GM18907 (cell line): ENCODE data around the gene MAPK11.

Experiments
- ATAC-seq: cut with Tn5 transposase; IDR thresholded peaks from one replicate; pipeline ENCODE4 v1.9.1; 2021; ENCODE audit warnings: mild to moderate bottlenecking, moderate library complexity; ENCODE audit not compliant: unreplicated experiment

The MAPK11 gene

DNA sequence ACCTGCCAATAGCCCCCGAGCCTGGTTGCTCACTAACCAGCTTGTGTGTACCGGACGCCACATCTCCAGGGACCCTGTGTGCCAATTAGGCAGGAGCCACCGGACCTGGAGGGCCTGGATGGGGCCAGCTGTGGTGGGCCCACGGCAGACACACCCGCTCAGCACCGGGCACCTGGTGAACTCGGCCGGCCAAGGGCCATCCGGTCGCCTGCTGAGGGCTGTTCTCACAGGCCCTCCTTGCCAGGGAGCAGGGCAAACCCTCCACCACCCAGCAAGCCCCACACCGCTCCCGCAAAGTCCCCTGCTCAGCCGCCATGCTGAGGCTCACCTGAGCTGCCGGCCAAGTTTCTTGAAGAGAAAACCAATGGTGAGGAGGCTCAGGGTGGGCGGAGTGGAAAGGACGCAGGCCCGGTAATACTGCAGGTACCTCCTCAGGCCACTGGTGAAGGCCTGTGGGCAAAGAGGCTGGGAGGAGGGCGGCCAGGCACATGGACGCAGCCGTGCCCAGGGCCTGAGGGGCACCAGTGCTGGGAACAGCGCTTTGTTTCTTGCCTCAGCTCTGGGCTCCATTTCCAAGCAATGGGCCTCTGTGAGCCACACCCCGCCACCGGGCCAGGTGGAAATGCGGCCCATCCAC lies 42.5 kb downstream of the MAPK11 start:
- no peak for ATAC-seq

DNA sequence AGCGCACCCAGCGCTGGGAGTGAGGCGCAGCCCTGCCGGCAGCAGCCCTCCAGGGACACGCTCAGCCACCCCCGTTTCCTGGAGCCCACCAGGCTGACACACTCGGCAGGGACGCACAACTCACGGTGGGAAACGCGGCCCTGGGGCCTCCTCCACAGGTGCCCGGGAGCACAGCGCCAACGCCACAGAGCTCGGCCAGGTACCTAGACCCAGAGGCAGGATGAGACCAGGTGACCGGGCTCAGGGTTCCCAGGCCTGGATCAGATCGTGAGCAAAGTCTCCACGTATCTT lies 43.4 kb downstream of the MAPK11 start:
- ATAC-seq = no peak

DNA sequence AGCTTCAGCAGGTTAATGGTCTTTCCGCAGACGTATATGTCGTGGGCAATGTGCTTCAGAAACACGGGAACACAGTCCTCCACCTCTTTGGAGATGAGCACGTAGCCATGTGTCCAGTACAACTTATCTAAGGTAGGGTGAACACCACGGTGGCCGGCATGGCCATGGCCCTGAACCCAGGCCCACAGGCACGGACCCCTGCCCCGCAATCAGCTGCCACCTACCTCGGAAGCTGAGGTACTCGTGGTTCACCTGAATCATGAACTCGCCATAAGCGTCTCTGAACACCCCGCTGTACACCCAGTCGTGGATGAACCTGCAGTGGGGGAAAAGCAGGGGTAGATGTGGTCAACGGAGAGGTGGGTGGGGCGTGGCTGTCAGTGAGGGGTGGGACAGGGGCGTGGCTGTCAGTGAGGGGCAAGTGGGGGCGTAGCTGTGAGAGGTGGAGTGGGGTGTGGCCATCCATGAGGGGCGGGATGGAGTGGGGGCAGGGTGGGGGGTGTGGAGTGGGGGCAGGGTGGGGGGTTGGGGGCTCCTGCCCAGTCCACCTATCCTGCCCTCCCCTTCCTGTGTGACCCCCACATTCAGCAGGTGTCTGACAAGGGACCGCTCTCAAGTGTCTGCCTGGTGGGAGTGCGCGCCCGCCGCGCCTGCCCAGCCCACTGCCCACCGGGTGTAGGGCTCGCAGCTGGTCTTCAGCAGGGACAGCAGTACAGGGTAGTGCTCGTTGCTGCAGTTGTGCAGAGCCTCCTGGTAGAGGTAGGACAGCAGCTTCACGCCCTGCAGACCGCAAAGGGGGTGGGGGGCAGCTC lies 43.9 kb downstream of the MAPK11 start:
- ATAC-seq = no peak

DNA sequence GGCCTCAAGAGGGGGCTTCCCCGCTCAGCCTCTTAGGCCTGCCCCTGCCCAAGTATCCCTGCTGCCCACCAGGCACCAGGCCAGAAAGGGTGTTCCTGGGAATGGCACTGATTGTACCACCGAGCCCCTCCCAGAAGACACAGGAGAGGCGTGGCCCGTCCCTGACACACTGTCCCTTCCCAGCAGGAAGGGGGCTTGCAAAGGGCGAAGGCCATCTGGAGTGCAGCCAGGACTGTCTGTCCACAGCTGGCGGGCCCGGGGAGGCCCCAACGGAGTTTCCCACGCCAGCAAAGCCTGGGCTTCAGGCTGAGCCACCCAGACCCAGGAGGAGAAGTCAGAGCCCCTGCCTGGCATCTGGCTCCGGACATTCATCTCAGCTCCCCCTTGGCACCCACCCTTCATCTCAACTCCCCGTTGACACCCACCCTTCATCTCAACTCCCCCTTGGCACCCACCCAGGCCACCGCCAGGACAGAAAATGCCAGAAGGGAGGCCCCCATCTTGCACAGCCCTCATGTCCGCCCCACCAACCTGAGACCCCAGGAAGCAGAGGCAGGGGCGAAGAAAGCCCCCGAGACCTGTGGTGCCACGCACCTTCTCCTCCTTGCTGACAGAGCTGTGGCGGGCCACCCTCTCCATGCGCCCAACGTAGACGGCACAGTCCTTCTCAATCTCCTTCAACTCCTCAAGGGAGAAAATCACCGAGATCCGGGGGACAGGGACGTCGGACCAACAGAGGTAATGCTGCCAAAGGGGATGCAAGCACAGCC lies 44.8 kb downstream of the MAPK11 start:
- ATAC-seq = no peak

DNA sequence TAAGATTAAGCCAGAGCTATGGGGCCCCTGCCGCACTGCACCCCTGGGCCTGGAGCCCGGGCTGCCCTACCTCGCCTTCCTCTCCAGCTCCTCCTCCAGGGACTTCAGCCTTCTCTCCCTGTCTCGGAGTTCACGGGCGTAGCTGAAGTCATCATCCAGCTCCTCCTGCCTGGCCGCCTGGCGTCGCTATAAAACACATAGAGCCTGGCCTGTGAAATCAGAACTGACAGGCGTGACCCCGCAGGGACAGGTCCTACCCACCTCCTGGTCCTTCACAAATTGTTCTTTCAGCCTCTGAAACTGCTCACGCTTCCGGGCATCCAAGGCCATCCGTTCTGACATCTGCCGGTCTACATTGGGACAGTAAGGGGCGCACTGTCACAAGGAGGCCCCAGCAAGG lies 46.1 kb downstream of the MAPK11 start:
- ATAC-seq = no peak

DNA sequence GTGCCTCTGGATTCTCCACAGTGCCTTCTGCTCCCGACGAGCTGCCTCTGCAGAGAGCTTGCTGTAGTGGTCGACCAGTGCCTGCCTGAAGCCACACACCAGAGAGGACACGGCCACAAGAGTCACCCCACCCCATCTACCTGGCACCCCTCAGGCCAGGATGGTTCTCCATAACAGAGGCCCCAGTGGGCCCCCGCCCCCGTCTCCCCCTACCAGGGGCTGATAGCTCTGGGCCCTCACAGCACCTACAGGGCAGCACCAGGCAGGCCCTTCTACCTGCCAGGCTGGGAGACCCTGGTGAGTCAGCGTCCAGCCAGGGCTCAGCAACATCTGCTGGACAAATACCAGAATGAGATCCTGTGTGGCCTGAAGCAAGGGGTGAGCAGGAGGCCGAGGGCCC lies 47.7 kb downstream of the MAPK11 start:
- no peak for ATAC-seq

DNA sequence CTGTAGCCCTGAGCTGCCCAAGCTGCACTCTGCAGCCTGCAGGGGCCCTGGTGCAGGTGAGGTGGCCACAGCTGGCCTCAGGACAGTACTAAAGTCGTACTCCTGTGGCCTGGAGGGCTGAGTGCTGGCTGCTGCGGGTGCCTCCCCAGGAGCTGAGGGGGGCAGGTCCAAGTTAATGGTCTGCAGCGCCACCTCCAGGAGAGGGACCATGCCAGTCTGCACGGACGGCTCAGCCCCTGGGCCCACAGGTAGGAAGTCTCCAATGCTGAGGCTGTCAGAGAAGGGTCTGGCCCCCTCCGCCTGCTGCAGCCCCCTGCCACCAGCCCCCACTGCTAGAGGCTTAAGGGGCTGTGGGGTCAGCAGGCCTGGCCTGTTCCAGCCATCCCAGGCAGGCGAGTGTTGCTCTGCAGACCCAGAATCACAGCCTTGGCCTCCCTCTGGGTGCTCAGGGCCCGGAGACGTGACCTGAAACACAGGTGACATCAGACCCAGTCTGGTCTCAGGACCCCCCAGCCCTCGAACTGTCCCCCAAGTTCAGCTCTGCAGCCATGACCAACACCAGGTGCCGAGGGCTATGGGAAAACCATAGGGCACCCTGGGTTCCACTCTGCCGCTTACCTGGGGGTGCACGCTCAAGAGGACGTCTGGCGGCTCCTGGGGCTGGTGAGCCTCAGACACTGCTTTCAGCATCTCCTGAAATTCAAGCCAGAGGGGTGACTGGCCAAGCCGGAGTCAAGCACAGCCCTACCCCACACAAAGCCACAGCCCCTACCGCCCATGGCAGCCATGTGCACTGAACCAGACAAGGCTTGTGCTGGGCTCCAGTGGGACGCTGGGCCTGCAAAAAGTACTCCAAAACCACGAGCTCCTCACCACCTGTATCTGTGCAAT lies 48.5 kb downstream of the MAPK11 start:
- ATAC-seq = no peak

DNA sequence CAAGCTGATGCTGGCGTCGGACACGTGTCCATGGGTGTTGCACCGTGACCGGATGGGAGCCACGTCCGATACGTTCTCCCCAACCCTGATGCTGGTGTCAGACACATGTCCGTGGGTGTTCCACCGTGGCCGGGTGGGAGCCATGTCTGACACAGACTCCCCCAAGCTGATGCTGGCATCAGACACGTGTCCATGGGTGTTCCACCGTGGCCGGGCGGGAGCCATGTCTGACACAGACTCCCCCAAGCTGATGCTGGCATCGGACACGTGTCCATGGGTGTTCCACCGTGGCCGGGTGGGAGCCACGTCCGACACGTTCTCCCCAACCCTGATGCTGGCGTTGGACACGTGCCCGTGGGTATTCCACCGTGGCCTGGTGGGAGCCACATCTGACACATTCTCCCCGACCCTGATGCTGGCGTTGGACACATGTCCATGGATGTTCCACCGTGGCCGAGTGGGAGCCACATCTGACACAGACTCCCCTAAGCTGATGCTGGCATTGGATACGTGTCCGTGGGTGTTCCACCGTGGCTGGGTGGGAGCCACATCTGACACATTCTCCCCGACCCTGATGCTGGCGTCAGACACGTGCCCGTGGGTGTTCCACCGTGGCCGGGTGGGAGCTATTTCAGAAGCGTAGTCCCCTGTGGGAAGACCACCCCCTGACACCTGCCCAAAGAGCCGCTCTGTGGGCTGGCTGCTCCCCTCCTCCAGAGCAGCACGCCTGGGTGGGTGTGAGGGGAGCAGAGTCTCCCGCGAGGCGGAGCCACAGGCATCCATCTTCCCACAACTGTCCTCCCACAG lies 49.4 kb downstream of the MAPK11 start:
- ATAC-seq = no peak

DNA sequence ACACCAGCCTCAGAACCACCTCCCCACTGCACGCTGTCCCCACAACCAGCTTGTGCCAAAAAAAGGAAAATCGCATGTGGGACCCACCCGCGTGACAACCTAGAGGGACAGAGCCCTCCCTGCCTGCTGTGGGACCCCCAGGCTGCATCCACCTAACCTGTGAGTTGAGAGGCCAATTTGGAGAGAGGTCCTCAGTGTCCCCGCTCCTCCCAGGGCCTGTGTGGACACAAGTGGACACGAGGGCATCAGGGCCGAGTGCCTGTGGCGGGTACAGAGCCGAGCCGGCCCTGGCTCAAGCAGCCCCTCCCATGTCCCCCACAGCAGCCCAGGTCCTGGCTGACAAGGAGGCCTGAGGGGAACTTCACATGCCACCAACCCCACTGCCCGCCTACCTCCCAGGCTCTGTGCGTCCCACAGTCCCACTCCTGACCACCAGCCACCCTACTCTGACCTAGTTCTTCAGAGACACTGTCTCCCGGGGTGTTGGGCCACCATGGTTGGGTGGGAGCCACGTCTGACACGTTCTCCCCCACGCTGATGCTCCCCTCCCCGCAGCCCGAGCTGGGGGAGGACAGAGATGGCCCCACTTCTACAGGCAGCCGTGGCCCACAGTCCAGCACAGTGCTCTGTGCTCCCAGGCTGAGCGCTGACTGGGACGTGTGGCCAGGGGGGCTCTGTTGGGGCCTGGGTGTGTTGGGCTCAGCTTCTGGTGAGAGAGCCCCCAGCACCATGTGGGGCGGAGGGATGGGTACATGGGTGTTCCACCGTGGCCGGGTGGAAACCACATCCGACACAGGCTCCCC lies 50.2 kb downstream of the MAPK11 start:
- ATAC-seq = no peak

DNA sequence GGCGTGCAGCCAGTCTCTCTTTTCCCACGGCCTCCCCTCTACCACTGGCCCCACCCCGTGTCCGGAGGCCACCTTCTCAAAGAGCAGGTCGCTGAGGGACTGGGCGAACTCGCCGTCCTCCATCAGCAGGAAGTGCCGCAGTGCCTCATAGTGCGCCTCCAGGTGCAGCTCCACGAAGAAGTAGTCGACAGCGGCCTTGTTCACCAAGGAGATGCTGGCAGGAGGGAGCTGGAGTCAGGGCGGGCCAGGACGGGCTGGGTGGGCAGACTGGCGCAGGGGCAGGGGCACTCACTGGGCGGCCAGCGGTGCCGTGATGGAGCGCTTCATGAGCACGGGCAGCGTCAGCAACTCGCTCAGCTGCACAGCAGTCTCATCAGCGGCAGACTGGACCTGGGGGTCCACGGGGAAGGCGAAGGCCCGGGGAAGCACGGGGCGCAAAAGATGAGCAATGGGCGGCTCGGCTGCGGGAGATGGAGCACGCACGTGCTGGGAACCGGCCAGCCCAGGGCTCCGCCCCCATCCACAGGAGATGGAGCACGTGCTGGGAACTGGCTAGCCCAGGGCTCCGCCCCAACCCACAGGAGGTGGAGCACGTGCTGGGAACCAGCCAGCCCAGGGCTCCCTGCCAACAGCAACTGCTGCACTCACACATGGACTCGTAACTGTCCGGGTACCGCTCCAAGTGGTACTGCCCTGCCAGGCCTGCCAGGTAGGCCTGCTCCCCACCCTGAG lies 51.0 kb downstream of the MAPK11 start:
- ATAC-seq = no peak

DNA sequence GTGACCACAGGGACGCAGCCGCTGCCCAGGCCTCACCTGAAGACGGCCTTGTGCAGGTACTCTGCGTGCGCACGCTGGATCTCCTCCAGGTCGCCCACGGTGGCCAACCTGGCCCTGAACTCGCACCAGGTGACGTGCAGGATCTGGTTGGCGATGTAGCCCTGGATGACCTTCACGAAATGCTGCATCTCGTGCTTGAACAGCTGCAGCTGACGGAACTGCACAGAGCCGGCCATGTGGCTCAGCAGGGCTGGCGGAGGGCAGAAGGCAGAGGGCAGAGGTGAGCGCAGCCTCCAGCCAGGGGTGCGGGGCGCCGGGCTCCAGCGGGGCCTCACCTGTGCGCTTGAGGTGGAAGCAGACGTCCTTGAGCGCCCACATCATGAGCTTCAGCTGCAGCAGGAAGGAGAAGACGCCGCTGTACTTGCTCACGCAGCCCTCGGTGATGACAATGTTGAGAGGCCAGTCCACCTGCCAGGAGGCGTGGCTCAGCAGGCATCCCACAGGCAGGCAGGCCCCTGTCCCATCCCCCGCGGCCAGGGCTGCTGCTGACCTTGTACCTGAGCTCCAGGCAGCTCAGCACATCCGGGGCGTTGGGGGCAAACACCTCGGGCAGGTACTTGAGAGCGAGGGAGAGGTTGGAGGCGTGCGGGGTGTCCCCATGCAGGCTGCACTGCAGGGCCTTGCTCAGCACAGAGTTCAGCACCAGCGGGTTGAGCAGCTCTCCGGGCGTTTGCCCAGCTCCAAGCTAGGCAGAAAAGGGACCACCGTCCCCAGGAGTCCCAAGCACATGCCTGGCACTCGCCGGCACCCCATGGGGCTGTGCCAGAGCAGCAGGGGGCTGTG lies 51.8 kb downstream of the MAPK11 start:
- ATAC-seq = no peak

DNA sequence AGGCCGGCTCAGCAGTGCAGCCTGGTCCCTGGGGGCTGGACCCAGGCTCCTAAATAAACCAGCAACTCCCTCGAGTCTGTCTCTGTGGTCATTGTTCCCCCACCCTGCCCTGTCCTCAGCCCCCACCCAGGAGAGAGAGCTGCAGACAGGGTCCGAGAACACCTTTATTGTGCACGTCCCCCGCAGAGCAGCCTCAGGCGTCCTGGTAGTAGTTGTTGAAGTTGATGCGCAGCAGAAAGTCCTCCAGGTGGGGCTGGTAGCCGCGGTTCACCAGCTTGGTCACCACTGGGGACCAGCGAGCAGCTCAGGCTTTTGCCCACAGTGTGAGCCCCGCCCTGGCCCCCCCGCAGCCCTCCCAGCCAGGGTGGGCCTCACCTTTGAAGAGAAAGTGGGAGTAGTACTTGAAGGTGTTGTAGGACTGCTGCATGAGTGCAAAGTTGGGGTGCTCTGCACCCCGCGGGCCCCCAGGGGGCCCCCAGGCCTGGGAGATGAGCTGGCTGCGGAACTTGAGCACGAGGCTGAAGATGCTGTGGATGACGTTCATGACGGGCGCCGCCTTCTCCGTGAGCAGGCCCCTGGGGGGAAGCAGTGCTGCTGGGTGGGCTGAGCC lies 52.5 kb downstream of the MAPK11 start:
- no peak for ATAC-seq

DNA sequence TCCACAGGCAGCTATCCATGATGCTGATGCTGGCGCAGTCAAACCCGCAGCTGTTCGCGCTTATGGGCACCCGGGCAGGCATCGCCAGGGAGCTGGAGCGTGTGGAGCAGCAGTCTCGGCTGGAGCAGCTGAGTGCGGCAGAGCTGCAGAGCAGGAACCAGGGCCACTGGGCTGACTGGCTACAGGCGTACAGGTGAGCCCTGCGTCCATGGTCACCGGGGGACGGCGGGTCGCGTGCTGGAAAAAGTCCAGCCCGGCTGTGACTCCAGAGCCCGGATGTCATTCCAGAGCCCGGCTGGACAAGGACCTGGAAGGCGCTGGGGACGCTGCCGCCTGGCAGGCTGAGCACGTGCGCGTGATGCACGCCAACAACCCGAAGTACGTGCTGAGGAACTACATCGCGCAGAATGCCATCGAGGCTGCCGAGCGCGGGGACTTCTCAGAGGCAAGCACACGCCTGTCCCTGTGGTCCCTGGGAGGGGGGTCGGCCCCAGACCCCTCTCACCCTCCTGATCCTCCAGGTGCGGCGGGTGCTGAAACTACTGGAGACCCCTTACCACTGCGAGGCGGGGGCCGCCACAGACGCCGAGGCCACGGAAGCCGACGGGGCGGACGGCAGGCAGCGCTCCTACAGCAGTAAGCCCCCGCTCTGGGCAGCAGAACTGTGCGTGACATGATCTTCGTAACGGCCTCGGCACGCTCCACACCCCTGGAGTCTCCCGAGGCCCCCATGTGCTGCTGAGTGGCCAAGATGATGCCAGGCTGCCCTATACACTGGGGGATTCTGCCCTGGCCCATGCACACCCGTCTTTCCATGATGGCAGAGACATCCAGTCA lies 53.3 kb downstream of the MAPK11 start:
- ATAC-seq = no peak

DNA sequence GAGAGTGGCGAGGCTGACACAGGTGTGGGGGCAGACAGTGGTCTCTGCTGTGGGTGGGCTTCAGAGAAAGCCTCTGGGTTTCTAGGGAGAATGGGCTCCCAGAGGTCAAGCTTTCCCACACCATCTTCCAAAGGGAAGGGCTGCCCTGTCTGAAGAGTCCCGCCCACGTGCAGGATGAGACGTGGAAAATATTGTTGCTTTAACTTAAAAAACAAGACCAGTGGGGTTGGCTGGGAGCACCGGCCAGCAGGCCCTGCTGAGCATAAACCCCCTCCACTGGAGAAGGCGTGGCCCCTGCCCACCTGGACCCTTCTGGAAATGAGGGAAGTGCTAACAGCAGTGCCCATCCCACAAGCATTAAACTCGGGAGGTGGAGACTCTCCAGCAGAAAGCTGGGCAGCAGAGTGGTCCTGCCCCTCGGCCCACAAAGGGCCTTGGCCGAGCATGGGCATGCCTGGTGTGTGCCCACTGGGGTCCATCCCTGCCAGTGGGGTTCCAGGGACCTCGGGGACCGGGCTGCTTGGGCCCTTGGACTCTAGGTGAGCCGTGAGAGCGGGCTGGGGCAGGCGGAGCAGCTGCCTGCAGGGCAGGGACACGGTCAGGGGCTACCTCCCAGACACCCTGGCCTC lies 54.0 kb downstream of the MAPK11 start:
- ATAC-seq = no peak

DNA sequence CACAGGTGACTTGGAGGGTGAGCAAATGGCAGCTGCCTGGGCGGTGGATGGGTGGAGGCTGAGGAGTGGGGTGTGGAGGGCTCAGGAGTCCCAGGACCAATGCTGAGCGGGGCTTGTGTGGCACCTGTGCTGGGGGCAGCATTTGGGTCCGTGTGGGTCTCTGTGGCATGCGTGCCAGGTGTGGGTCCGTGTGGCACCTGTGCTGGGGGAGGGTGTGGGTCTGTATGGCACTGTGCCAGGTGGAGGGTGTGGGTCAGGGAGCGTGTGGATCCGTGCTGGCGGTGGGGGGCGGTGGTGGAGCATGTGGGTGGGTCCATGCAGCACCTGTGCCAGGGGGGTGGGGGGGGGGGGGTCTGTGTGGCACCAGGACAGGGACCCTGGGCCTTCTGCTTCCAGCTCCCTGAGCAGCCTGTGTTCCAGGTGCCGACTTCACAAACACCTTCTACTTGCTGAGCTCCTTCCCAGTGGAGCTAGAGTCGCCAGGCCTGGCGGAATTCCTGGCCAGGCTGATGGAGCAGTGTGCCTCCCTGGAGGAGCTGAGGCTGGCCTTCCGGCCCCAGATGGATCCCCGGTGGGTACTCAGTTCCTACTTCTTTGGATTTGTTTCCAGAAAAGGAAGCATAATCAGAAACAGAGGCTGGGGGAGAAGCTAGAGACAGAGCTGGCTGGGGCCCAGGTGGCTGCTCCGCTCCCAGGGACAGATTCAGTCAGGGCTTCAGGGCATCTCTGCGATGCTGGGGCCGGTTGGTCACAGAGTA lies 54.7 kb downstream of the MAPK11 start:
- ATAC-seq = no peak
